HG03196 (cell line): ENCODE data around the gene PNPLA3.

Source experiments
- ATAC-seq: cut with Tn5 transposase; IDR thresholded peaks from one replicate; pipeline ENCODE4 v1.9.1; 2021; ENCODE audit not compliant: unreplicated experiment

PNPLA3 gene

DNA sequence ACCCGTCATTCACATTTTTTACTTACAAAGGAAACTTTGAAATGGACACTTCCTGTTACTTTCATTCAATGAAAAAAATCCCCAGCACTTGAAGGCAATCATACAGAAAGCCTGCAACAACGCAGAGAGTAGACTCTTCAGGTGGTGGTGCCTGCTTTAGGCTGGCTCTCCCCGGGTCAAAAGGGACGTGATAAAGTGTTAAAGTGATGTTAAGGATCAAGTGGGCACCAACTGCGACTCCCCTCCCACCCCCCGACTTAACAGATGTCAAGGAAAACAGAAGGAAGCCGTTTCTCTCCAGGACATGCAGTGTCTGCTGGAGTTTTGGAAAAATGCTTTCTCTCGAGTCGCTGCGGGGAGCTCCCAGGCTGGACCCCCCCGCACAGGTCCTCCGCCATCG is 414 bp upstream of the PNPLA3 start:
- ATAC-seq = no peak

DNA sequence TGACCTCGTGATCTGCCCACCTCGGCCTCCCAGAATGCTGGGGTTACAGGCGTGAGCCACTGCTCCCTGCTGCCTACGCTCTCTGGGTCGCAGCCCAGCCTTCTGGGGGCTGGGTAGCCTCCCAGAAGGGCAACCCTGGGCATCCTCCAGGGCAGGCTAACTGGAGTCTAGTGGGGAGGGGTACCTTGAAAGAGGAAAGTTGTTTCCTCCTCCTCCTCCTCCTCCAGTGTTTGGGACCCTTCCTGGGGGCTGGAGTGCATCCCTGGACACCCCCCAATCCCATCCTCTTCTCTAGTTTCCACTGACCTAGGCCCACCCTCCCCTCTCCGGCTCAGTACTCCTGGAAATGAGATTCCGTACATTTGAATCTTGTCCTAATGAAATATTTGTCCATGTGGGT is 1.3 kb downstream of the PNPLA3 start:
- no peak for ATAC-seq

DNA sequence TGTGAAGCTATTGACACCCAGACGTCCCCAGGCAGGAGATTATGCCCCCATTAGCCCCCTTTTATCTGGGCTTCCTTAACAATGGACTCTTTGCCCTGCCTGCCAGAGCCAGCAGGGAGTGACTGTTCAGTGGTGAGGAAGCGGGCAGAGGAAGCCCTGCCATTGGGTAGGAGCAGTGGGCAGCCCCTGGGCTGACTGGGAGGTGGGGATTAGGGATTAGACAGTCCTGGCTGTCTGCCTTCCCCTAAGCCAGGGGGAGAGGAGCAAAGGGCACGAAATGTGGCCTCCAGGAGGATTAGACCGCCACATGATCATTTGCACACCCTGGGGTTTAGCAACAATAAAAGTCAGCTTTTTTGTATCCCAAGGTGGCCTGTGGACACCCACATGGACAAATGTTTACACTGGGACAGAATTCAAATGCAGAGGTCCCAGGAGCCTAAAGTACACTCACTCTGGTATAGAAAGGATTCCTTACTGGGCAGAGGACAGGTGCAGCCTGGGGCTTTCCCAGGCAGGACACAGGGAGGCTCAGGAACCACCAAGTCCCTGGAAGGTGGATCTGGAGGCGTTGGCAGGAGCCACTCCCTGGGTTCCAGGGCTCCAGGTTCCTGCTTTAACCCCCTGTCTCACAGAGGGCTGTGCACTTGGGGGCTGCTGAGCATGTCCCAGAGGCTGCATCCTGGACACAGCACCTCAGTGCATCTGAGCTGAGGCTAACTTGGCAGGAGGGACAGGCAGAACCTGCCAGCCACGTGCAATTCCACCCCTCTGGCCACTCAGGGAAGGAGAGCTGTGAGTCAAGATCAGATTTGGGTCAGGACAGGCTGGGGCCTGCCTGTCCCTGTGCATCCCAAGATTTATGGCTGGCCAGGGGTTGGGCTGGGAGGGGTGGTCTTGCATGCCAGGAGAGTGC is 2.1 kb downstream of the PNPLA3 start:
- no peak for ATAC-seq

- ATAC-seq = no peak
Measured at GRCh38 chr22:43926349-43926710, 2.7 kb downstream of the PNPLA3 start.

DNA sequence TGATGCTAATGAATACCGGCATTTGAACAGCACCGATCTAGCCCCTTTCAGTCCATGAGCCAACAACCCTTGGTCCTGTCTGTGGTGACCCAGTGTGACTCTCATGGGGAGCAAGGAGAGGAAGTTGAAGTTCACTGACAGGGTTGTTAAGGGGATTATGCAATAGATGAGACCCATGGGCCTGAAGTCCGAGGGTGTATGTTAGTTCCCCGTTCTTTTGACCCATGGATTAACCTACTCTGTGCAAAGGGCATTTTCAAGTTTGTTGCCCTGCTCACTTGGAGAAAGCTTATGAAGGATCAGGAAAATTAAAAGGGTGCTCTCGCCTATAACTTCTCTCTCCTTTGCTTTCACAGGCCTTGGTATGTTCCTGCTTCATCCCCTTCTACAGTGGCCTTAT is 4.9 kb downstream of the PNPLA3 start:
- ATAC-seq = no peak

GRCh38 chr22:43928908-43929307 is 5.3 kb downstream of the PNPLA3 start:
- no peak for ATAC-seq

DNA sequence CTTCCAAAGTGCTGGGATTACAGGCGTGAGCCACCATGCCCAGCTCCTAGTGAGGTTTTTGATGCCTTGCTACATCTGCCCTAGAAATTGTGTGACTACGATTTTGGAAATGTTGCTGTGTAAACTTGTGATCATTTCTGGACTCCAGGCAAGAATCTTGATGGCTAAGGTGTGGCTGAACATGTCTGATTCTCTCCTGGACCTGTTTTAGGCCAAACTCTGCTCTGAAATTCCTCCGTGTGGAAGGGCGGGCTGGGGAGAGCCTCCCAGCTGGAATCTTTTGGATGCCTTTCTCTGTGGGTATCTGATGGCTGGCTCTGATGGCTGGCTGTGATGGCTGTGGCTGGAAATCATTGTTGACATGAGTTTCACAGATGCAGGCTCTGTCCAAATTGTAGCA is 8.2 kb downstream of the PNPLA3 start:
- ATAC-seq = no peak

GRCh38 chr22:43941449-43941848 is 17.8 kb downstream of the PNPLA3 start:
- ATAC-seq = no peak

DNA sequence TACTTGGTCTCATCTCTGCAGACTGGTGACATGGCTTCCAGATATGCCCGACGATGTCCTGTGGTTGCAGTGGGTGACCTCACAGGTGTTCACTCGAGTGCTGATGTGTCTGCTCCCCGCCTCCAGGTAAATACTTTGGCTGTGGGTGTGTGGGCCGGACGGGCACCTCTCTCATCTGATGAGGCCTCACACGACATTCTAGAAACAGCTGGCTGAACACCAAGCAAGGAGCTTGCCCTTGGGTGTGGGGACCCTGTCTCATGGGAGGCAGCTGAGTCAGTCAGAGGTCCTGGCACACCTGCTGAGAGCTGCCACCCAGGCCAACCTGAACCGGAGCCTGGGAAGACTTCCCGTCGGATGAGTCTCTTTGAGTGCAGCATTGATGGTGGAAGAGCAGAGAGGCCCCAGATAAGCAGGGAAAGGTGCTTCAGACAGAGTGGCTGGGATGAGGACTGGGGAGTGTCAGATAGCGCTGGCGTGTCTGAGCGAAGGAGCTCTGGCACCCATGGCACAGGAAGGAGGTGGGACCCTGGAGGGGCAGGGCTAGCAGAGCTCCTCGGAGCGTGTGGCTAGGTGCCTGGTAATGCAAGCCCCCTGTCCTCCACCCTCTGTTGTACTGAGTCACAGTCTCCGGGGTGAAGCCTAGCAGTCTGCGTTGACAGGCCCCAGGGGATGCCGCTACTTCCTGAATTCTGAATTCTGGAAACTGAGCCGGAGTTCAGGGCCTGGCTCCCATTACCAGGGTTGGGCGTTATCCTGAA is 21.2 kb downstream of the PNPLA3 start:
- no peak for ATAC-seq

- no peak for ATAC-seq
Measured at GRCh38 chr22:43945632-43946383, 22.2 kb downstream of the PNPLA3 start.

DNA sequence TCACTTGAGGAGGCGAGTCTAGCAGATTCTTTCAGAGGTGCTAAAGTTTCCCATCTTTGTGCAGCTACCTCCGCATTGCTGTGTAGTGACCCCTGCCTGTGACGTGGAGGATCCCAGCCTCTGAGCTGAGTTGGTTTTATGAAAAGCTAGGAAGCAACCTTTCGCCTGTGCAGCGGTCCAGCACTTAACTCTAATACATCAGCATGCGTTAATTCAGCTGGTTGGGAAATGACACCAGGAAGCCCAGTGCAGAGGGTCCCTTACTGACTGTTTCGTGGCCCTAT is 22.7 kb downstream of the PNPLA3 start:
- ATAC-seq = no peak

GRCh38 chr22:43948836-43949406 is 25.3 kb downstream of the PNPLA3 start:
- no peak for ATAC-seq

DNA sequence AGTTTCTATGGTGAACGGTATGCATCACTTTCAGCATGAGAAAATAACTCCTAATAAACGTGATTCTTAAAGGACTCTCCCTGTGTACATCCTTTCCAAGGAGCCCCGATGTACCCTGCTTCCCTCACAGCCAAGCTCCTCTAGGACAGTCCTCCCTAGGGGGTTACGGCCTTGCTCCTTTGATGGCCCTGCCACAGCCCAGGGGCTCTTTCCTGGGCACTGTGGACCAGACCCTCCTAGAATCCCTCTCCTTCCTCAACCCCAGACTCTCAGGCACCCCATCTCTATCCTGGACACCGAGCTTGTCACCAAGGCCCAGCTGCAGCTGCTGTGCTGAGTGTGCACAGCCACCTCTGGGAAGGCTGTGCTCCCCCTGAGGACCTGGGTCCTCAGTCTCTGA is 27.8 kb downstream of the PNPLA3 start:
- ATAC-seq = no peak

DNA sequence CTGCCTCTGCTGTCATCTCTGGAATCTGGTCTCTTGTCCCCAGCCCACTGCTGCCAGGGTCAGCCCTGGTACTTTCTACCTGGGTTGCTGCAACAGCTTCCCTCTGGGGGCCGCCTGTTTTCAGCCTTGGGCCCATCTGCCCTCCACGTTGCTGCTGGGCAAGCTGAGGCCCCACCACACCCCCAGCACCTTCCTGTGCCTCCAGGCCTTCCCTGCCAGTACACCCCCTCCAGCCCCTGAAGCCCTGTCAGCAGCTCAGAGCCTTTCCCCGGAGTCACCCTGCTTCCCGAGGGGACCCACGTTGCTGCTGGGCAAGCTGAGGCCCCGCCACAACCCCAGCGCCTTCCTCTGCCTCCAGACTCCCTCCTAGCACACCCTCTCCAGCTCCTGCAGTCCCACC is 28.4 kb downstream of the PNPLA3 start:
- no peak for ATAC-seq

DNA sequence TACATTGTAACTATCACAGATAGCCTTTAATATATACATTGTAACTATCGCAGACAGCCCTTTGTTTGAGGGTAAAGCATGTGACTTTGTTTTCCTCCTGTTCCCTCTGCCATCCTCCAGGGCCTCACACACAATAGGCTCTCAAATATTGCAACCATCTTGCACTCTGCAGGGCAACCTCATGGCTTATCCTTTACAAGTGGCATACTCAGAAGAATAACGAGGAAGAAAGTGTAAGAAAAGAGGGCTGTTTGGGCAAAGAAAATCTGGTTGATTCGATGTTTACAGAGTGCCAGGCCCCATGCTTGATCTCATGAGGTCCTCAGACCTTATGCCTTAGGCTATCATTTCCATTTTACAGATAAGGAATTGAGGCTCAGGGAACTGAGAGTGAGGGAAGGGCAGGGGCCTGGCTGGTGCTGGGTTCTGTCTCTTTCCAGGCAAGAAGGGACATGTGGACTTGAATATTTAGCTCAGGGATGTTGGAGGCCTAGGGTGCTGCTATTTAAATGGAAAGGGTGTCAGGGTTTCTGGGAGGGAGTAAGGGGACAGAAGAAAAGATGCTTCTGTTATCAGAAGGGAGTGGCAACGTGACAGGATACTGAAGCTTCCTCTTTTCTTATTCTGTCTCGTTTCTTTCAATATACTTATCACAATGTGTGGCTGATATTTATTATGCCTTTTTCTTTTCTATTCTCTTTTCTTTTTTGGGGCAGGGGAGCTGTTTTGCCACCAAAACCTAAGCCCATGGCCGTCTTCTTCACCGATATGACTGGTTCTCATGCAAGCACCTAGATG is 30.6 kb downstream of the PNPLA3 start:
- no peak for ATAC-seq

DNA sequence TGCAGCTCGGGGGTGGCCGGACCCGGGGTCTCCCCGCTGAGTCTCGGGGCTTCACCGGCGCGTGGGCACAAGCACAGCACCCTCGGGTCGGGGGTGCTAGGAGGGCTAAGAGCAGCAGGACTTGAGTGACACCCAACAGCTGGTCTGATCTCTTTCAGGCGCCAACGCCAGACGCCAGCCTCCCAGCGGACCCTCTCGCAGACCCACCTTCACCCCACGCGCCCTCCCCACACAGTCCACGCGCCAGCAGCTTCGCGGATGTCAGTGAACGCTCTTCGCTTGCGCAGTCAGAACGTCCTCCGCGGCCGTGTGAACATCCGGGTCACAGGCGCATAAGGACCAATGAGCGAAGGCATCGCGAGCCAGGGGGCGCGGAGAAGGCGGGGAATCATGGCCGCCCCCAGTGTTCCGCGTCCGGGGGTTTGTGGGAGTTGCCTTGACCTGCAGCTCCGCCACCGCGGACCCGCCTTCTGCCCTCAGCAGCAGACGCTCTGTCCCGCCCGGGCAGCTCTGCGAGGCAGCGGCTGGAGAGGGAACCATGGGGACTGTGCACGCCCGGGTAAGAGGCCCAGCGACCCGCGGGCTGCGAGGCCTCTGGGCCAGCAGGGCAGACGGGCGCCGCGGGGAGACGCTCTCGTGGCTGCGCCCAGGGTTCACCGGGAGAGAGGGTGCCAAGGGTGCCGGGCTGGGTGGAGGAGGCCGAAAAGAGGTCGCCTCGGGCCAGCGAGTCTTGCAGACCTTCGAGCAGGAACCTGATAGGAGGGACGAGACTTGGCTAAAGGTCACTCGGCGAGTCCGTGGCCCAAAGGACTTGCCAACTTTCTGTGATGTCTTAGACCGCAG is 31.7 kb downstream of the PNPLA3 start, which contains the start of gene SAMM50:
Gene SAMM50 (plus strand): TSS at position 403 of the 843 bp plus-strand sequence. CDS start 136 bp downstream, at position 539.
- ATAC-seq = peak; percentile 82

DNA sequence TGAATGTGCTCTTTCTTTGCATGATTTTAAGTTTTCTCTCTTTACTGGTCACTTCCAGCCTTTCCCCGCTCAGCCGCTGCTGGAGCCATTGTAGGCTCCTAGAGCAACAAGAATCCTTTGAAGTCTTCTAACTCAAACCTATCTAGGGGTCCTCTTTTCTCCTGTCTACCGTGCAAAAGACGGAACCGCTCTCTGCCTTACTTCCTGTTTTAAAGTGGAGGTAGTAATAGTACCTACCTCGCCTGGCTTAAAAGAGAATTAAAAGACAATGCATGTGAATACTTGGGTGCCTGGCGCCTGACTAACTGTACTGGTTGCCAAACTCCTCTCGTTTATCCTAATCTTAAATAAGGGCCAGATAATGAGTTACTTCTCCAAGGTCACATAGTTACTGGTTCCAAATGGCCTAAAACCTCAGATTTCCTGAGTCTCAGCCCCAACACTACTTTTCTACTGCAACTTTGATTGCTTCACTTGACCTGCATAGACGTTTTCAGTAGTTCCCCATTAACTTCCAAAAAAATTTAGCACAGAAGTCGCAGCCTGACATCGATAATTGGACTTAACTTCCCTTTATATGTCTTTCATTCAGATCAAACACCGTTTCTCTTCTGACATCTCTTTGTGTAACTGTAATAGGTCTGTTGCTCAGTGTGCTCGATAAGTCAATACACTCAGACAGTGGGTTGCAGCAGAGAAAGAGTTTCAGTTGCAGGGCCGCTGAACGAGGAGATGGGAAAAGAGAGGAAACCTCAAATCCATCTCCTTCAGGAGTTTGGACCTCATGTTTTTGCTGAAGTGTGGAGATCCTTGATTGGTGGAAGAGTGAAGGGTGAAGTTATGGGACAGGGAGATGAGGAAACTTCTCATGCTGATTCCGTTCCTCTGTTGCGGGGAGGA is 32.5 kb downstream of the PNPLA3 start:
- no peak for ATAC-seq

DNA sequence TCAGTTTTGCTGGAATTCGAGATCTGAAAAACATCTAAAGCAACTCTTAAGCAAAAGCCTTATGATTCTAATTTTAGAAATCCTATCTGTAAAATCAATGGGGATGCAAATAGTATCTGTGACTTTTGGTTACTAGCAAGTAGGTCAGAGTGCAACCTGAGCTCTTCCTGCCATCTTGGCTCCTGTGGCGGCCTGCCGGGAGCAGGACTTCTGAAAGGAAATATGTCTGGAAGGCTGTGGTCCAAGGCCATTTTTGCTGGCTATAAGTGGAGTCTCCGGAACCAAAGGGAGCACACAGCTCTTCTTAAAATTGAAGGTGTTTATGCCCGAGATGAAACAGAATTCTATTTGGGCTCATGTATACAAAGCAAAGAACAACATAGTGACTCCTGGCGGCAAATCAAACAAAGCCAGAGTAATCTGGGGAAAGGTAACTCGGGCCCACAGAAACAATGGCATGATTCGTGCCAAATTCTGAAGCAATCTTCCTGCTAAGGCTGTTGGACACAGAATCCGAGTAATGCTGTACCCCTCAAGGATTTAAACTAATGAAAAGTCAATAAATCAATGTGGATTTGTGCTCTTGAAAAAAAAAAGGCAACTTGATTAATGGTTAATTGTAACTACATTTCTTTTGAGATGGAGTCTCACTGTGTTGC is 33.3 kb downstream of the PNPLA3 start:
- ATAC-seq = no peak
